Prostate gland (tissue), 1 donor: Measurements from ENCODE around the gene PSMA6.
A peak's percentile ranks its signal among the peaks of the same experiment; 100 is the strongest.

Experiments
- POLR2A ChIP-seq: fragments of 450-650 bp; IDR thresholded peaks from one replicate; pipeline ENCODE4 v1.6.1; 2016; ENCODE audit warnings: antibody characterized with exemption, mild to moderate bottlenecking
- POLR2AphosphoS5 ChIP-seq: sonication (generic); formaldehyde crosslinking; IDR thresholded peaks from one replicate; pipeline ENCODE4 v1.6.1; 2017; ENCODE audit warnings: antibody characterized with exemption

GRCh38 chr14:35341751-35342488, 49.7 kb downstream of the PSMA6 start:
- peak; percentile 97 for TF ChIP-seq POLR2AphosphoS5
- TF ChIP-seq POLR2A = peak; percentile 77
